GM18498 (cell line): ENCODE results near the gene ROS1.

Experiments used
- ATAC-seq: cut with Tn5 transposase; IDR thresholded peaks from one replicate; pipeline ENCODE4 v1.9.1; 2021; ENCODE audit warnings: mild to moderate bottlenecking, moderate library complexity; ENCODE audit not compliant: unreplicated experiment

ROS1 gene

GRCh38 chr6:117441824-117442264 lies 16.1 kb upstream of the ROS1 start:
- no peak for ATAC-seq

- ATAC-seq, result no peak
Measured at GRCh38 chr6:117440706-117441525, 15.2 kb upstream of the ROS1 start.

GRCh38 chr6:117432273-117432672 lies 6.5 kb upstream of the ROS1 start:
- no peak for ATAC-seq

DNA sequence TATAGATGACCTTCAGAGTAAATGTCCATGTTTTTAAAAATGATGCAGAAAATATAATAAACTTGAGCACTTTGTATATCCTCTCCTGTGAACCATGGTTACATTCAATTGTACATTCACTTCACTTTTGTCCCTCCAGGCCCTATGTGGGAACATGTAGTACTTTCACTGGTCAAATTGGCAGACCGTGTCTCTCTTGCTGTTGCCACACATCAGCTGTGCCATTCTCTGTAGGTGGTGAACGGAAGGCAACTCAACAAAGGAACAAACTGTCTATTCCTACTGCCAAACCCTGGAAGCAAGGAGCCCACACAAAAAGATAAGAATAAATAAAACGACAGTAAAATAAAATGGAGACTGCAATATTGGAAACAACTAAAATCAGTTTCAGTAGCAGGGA lies 2.0 kb downstream of the ROS1 start:
- no peak for ATAC-seq

DNA sequence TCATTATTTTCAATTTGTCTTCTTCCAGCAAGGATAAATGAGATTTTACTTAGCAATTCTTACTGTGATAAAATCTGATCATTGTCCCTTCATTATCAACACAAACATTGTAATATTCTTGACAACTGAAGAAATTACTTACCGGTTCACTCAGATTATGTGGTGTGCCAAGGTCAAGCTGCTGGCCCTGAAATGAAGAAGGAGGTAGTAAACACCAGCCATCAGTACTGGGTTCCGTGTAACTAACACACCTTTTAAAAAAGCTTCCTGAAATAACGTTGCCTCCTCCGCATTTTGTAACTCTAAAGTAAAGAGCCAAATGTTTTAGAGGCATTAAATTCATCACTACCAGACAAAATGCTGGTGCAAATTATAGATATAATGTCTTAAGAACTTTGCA lies 7.4 kb downstream of the ROS1 start:
- no peak for ATAC-seq

- no peak for ATAC-seq
Measured at GRCh38 chr6:117417851-117418250, 7.9 kb downstream of the ROS1 start.

DNA sequence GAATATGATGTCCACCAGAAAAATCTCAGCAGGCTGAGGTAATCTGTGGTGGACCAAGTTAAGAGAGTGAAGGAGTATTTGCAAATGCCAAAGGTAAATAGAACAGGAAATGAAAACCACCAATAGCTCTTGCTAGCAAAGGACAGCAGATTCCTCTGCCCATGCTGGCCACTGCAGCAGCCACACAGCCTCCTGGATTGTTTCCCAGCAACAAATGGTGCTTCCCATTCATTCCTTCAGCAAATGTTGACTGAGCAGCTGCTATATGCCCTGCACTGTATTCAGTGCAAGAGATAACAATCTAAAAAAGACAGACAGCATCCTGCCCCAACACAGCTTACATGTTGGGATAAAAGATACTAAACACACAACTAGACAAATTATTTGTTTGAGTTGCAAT lies 11.0 kb downstream of the ROS1 start:
- ATAC-seq, result no peak

- ATAC-seq, result no peak
Measured at GRCh38 chr6:117411474-117411873, 14.3 kb downstream of the ROS1 start.

DNA sequence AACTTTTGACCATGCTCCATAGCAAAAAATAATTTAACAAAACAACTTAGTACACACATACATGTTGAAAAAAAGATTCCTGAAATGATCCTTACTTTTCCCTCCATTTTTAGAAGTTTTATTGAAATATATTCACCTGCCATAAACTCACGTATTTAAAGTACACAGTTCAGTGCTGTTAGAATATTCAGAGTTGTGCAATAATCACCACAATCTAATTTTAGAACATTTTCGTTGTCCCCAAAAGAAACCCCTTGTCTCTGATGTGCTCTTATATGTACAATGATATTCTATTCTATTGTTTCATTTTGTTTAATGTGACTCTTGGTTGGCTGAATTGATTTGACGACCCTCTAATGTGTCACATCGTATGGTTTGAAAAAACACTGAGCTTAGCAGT lies 15.9 kb downstream of the ROS1 start:
- no peak for ATAC-seq

DNA sequence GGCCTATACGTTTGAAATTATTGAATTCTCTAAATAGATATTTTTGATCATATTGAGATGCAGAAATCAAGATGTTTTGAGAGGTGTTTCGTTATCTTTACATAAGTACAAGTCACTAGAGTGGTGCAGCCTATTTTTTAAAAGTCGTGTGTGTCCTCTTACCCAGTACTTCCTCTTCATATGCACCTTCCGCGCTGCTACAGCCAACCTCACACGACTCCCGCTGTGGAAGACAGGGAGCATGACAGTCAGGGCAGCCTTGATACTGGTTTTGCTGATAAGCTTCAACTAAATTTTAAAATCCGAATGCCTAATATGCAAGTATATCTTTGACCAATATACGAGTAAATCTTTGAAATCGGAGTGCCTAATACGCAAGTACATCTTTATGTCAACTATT lies 16.3 kb downstream of the ROS1 start:
- no peak for ATAC-seq

GRCh38 chr6:117404548-117404947 lies 21.2 kb downstream of the ROS1 start:
- ATAC-seq, result no peak

- no peak for ATAC-seq
Measured at GRCh38 chr6:117401799-117402198, 23.9 kb downstream of the ROS1 start.

DNA sequence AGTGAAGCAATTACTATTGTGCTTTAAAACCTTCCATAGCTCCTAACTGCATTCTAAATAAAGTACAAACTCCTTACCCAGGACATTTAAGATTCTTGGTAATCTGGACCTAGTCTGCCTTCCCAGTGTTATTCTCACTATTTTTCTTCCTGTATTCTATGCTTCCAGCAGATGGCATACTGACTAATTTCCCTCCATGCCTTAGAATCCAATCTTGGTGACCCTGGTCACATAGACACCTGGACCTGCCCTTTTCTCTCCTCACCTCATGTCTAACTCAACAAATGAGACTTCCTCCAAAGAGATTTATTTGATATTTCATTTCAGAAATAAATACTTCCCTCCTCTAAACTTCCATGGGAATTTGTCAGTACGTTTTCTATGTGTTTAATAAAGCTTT lies 25.8 kb downstream of the ROS1 start:
- ATAC-seq, result no peak

DNA sequence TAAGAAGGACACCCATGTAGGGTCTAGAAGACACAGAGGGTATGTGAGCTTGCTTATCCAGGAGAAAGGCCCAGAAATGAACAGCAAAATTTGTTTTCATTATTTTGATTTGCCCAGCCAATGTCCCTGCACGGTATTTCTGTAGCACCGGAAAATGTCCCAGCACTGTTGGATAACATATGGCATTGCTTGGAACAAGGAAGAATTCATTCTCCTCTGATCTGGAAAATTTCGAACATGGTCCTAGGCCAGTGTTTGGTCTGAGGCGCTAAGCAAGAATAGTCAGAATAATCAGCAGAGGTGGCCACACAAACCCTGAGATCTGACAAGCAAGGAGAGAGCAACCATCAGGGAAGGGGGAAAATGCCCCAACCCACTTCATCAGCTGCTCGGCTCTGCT lies 26.6 kb downstream of the ROS1 start:
- ATAC-seq, result no peak

GRCh38 chr6:117397536-117398227 lies 28.1 kb downstream of the ROS1 start:
- no peak for ATAC-seq

DNA sequence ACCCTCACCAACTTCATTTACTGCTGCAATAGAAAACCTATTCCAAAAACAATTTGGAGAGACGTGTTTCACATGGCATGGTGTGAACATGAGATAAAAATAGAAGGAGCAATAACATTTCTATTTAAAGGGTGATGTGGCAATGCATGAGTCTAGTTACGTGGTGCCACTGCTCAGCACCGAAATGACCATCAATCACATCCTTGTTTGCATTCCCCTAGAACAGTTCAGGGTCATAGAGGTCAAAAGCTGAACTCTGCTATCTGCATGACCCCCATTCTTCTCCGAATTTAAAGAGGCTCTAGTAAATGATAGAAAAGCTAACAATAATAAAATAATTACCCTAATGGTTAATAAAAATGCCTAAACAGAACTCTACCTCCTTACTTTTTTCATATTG lies 29.5 kb downstream of the ROS1 start:
- no peak for ATAC-seq

GRCh38 chr6:117395164-117395563 lies 30.6 kb downstream of the ROS1 start:
- no peak for ATAC-seq

DNA sequence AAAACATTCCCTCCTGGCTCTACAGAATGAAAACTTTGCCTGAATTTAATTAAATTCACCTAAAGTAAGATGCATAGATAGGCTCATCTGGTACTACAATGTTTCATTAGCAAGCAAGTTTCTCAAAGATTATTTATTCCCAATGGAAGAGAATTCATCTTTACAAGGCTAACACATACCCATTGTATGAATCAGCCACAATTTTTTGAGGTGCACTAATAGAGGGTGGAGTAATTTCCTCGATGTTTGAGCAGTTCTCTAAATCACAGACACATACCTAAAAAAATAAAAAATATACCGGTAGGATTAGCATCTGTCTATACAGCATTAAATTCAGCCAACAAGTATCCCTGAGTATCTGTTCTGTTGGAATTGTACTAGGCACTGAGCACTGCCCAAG lies 32.7 kb downstream of the ROS1 start:
- no peak for ATAC-seq

DNA sequence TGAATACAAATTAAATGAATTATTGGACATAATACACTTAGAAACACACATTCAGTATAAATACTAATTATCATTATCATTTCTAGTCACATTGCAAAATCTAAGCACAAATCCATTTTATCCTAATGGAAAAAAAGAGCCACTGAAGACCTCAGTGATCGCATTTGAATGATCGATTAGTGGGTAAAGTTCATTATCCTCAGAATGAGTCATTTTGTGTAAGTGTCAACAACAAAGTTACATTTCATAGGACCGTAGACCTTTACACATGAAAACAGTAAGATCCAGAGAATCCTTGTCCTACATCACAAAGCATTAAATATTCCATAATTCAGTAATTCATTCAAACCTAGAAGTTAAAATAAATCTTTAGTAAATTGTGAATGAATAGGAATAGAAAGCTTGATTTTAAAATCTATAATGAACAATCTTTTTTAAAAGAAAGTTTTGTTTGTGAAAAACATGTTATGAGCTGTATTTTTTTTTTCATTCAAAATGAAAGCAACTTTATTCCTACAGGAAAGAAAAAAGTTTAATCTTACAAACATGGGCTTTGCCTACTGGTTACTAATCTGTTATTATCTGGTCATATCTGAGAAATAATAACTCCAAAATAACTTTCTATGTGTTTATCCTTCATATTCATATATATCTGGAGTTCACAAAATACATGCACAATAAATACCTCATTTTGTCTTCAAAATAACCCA lies 33.7 kb downstream of the ROS1 start:
- ATAC-seq, result no peak

DNA sequence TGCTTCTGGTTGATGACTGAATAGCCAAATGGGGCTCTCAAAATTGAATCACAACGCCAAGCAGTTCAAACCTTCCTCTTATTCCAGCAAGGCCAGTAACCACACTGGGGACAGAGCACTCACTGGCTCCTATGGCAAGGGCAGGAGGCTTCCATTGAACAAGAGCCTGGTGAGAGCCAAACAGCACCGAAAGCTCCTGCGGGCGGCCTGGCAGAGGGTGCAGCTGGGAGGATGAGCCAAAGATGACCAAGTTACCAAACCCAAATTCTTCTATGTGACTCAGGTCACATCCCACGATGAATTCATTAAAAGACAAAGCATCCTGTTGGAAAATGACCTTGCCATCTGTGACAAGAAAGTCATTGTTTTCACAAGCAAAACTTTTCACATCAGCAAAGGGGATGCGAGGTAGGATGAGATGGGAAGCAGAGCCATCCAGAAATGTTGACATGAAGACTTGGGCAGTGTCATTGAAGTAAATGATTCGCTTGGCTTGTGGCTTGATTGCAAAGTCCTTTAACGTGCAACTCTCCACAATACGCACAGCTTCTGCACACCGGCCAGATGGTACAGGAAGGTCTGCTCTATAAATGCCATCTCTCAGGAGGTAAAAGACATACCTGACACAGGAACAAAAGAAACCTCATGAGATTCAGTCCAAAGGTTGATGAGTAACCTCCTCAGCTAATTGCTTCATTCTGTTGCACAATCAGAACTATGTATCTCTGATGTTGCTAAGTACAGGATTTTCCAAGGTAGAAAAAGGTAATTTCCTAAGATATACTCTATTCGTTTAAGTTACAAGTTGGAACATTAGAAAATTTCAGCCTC lies 36.3 kb downstream of the ROS1 start:
- no peak for ATAC-seq

- ATAC-seq, result no peak
Measured at GRCh38 chr6:117387454-117387974, 38.2 kb downstream of the ROS1 start.
